ENCODE results near the gene SGMS1.

- TF ChIP-seq CTCF (IDR thresholded peaks at IDR 0.05; ENCODE audit: extremely low read depth in 1 of 2, insufficient read depth in 1 of 2, low read depth in 1 of 2, low read length in 2 of 2) (no peak), POLR2A (IDR thresholded peaks at IDR 0.05; ENCODE audit: low read depth, low read length) (no peak), MAX (IDR thresholded peaks at IDR 0.05; ENCODE audit: insufficient read depth, insufficient read length) (no peak), EZH2 (IDR thresholded peaks at IDR 0.05; ENCODE audit: borderline replicate concordance, low read depth, low read length, severe bottlenecking) (no peak), POLR2AphosphoS5 (IDR thresholded peaks at IDR 0.05; ENCODE audit: insufficient read depth, low read depth, low read length) (no peak), GATA2 (IDR thresholded peaks at IDR 0.05; ENCODE audit: insufficient read depth, insufficient read length, low read depth, low read length) (no peak), JUN (IDR thresholded peaks at IDR 0.05; ENCODE audit: borderline replicate concordance, insufficient read depth, insufficient read length, low read depth) (no peak), FOS (IDR thresholded peaks at IDR 0.05; ENCODE audit: borderline replicate concordance, insufficient read depth, low read length) (no peak)
Observed at GRCh38 chr10:50373821-50374501, 249.8 kb downstream of the SGMS1 start.

Measured in endothelial cell of umbilical vein (primary cell).